GM23248 (cell line): ENCODE data around the gene RIPOR3. TPM values are rescaled to one million over a fixed set of nuclear protein-coding genes. Genes with fewer than 3 reads are reported as not detected.
"Not testable (repeated sequence)": the region's sequence is repeated elsewhere in the genome, so short reads cannot be mapped to it uniquely, and the experiment has no call there.

Experiments used
- DNase-seq: peaks from one replicate; pipeline ENCODE4 v3.0.0-alpha.2; 2015
- H2AFZ ChIP-seq: fragments of 200-600 bp; sonication (generic); 2 replicates; pipeline ENCODE4 v1.6.1; 2016; ENCODE audit warnings: antibody characterized with exemption
- H3F3A ChIP-seq: fragments of 200-600 bp; sonication (generic); 2 replicates; pipeline ENCODE4 v1.6.1; 2016; ENCODE audit warnings: mild to moderate bottlenecking, antibody characterized with exemption, mixed run types; ENCODE audit not compliant: insufficient read depth
- H3K27ac ChIP-seq: fragments of 200-600 bp; sonication (generic); 2 replicates; pipeline ENCODE4 v1.5.1; 2016; ENCODE audit warnings: mild to moderate bottlenecking
- H3K27me3 ChIP-seq: fragments of 200-600 bp; sonication (generic); replicated peaks from 2 replicates; pipeline ENCODE4 v1.6.1; 2016; ENCODE audit warnings: mild to moderate bottlenecking; ENCODE audit not compliant: insufficient read depth
- H3K36me3 ChIP-seq: fragments of 200-600 bp; sonication (generic); 2 replicates; pipeline ENCODE4 v1.6.1; 2016; ENCODE audit warnings: low read depth, mild to moderate bottlenecking
- H3K4me1 ChIP-seq: fragments of 200-600 bp; sonication (generic); 2 replicates; pipeline ENCODE4 v1.6.1; 2016; ENCODE audit warnings: mild to moderate bottlenecking; ENCODE audit not compliant: insufficient read depth
- H3K4me2 ChIP-seq: fragments of 200-600 bp; sonication (generic); one replicate; pipeline ENCODE4 v1.6.1; 2016; ENCODE audit warnings: mild to moderate bottlenecking; ENCODE audit not compliant: unreplicated experiment
- H3K4me3 ChIP-seq: fragments of 200-600 bp; sonication (generic); 2 replicates; pipeline ENCODE4 v1.5.1; 2016; ENCODE audit warnings: mild to moderate bottlenecking
- H3K79me2 ChIP-seq: fragments of 200-600 bp; sonication (generic); 2 replicates; pipeline ENCODE4 v1.6.1; 2016; ENCODE audit warnings: mild to moderate bottlenecking; ENCODE audit not compliant: insufficient read depth
- H3K9ac ChIP-seq: fragments of 200-600 bp; sonication (generic); 2 replicates; pipeline ENCODE4 v1.6.1; 2016; ENCODE audit warnings: mild to moderate bottlenecking
- H3K9me2 ChIP-seq: fragments of 200-600 bp; sonication (generic); 2 replicates; pipeline ENCODE4 v1.6.1; 2016; ENCODE audit warnings: mixed run types, mild to moderate bottlenecking, moderate library complexity; ENCODE audit not compliant: insufficient read depth
- H3K9me3 ChIP-seq: fragments of 200-600 bp; sonication (generic); one replicate; pipeline ENCODE4 v1.6.1; 2017; ENCODE audit warnings: low read depth
- H4K20me1 ChIP-seq: fragments of 200-600 bp; sonication (generic); 2 replicates; pipeline ENCODE4 v1.6.0; 2016; ENCODE audit not compliant: insufficient read depth
- EZH2 ChIP-seq: fragments of 200-600 bp; sonication (generic); IDR thresholded peaks from 2 replicates; pipeline ENCODE4 v1.6.1; 2018; ENCODE audit warnings: antibody characterized with exemption, mild to moderate bottlenecking; ENCODE audit not compliant: insufficient read depth, poor library complexity, severe bottlenecking
- EZH2phosphoT487 ChIP-seq: fragments of 200-600 bp; sonication (generic); IDR thresholded peaks from 2 replicates; pipeline ENCODE4 v1.6.1; 2018; ENCODE audit warnings: antibody characterized with exemption, moderate library complexity, mild to moderate bottlenecking, low read depth; ENCODE audit not compliant: insufficient read depth
- WGBS, 2 experiments: methylation state at CpG; one replicate each; pipeline ENCODE4 v1.1.6; 2015 to 2017; ENCODE audit warnings: low lambda C conversion rate in 2 of 2, low coverage in 1 of 2; ENCODE audit errors: missing lambda C conversion rate in 2 of 2; 5-methylcytosine and 5-hydroxymethylcytosine counted together
- in situ Hi-C: fragments of 300-500 bp; cut with MboI; formaldehyde crosslinking; loops from 2 replicates; pipeline ENCODE4 v1.15.0; 2020
- polyA plus RNA-seq: library from polyadenylated mRNA; unstranded; fragments of >200 nt; fragmentation: Nextera tagmentation; extraction: Ambion mirVana; gene quantifications from 2 replicates; pipeline ENCODE4 v1.2.1, GENCODE V29; 2016
- total RNA-seq: library from RNA; depleted of rRNA; stranded (reverse); fragments of >200 nt; shearing (Covaris generic); gene quantifications from 2 replicates; pipeline ENCODE4 v1.2.3, GENCODE V29; 2014

Gene RIPOR3
- total and polyA plus RNA-seq, 2 experiments from 2014 or later, result 0.49 TPM; not detected in 1

GRCh38 chr20:50701041-50701963 is 10.0 kb upstream of the RIPOR3 start:
- H3K4me2 ChIP-seq, result no peak overlapping the region
- H3F3A ChIP-seq, result peaks cover 2% of the 10 kb centered on the region
- in situ Hi-C loops, result no loop called here
- H3K27me3 ChIP-seq, result no peaks in the 10 kb centered on the region
- no peaks in the 10 kb centered on the region for H3K9me2 ChIP-seq
- no peak overlapping the region for H3K4me3 ChIP-seq
- no peaks in the 10 kb centered on the region for H3K36me3 ChIP-seq
- no peaks in the 10 kb centered on the region for H3K9me3 ChIP-seq
- H3K9ac ChIP-seq, result no peak overlapping the region
- H4K20me1 ChIP-seq, result no peaks in the 10 kb centered on the region
- no peak for TF ChIP-seq EZH2phosphoT487
- no peak for TF ChIP-seq EZH2
- H3K79me2 ChIP-seq, result no peaks in the 10 kb centered on the region
- 91 to 93% methylated on average over 11 of the region's 11 CpGs for WGBS, 2 experiments
- no peak overlapping the region for H2AFZ ChIP-seq
- H3K4me1 ChIP-seq, result peaks cover 2% of the 10 kb centered on the region; the same call in 1 of the 2 replicates
- no peak overlapping the region for H3K27ac ChIP-seq
- DNase-seq, result no peak

GRCh38 chr20:50699688-50700087 is 8.3 kb upstream of the RIPOR3 start:
- in situ Hi-C loops, result no loop called here
- TF ChIP-seq EZH2phosphoT487 (no peak), EZH2 (no peak)
- Histone ChIP-seq H3K79me2 (no peaks in the 10 kb centered on the region), H3K9ac (no peak overlapping the region), H4K20me1 (no peaks in the 10 kb centered on the region), H3K4me3 (no peak overlapping the region), H3K27me3 (no peaks in the 10 kb centered on the region), H3K4me2 (no peak overlapping the region), H3K36me3 (no peaks in the 10 kb centered on the region), H3K9me2 (no peaks in the 10 kb centered on the region), H2AFZ (no peak overlapping the region), H3F3A (peaks cover 17% of the 10 kb centered on the region), H3K27ac (no peak overlapping the region), H3K9me3 (no peaks in the 10 kb centered on the region), H3K4me1 (peaks cover 19% of the 10 kb centered on the region)
- DNase-seq, result no peak
- 84 to 88% methylated on average over 5 of the region's 5 CpGs for WGBS, 2 experiments

GRCh38 chr20:50698255-50698654 is 6.9 kb upstream of the RIPOR3 start:
- H3K9me2 ChIP-seq, DNase-seq, H3K79me2 ChIP-seq, H3K4me3 ChIP-seq, H3K27ac ChIP-seq, H4K20me1 ChIP-seq, H3K4me2 ChIP-seq, H3K9ac ChIP-seq, H2AFZ ChIP-seq, H3K9me3 ChIP-seq, H3K36me3 ChIP-seq, in situ Hi-C loops, H3K27me3 ChIP-seq: not testable (repeated sequence)
- peaks cover 21% of the 10 kb centered on the region for H3F3A ChIP-seq
- 92 to 93% methylated on average over 7 of the region's 7 CpGs for WGBS, 2 experiments
- peaks cover 23% of the 10 kb centered on the region for H3K4me1 ChIP-seq

- Histone ChIP-seq H4K20me1 (no peaks in the 10 kb centered on the region), H3K9me2 (no peaks in the 10 kb centered on the region), H3K4me2 (peak overlapping the region; percentile 86), H3K27me3 (no peaks in the 10 kb centered on the region), H3K4me1 (peaks cover 39% of the 10 kb centered on the region), H3F3A (peaks cover 21% of the 10 kb centered on the region), H2AFZ (peak overlapping the region; percentile 70), H3K79me2 (no peaks in the 10 kb centered on the region), H3K9ac (peak overlapping the region; percentile 78), H3K36me3 (no peaks in the 10 kb centered on the region), H3K9me3 (no peaks in the 10 kb centered on the region), H3K4me3 (peak overlapping the region; percentile 58), H3K27ac (peak overlapping the region; percentile 95)
- in situ Hi-C loops, result no loop called here
- DNase-seq, result peak; percentile 96
- TF ChIP-seq EZH2 (no peak), EZH2phosphoT487 (no peak)
- WGBS, 2 experiments, result 1 to 12% methylated on average over 9 of the region's 9 CpGs
These were observed 4.0 kb upstream of the RIPOR3 start for GRCh38 chr20:50695135-50695872.
